ENCODE data around the gene RTP5. TPM values are rescaled to one million over a fixed set of nuclear protein-coding genes. Genes with fewer than 3 reads are reported as not detected.

The RTP5 gene
- total RNA-seq, 1 experiment from 2014 or later: not detected

GRCh38 chr2:241877989-241878970, 8.8 kb downstream of the RTP5 start:
- in situ Hi-C loops (cut with HindIII; ENCODE audit: low pct_unique_long_range_greater_than_20kb, low sequenced_read_pairs): no loop called here
- peak; percentile 53 for DNase-seq (ENCODE audit: low read depth)

- in situ Hi-C loops (cut with HindIII; ENCODE audit: low pct_unique_long_range_greater_than_20kb, low sequenced_read_pairs): no loop called here
- DNase-seq (ENCODE audit: low read depth): no peak
Measured at GRCh38 chr2:241879326-241879725, 9.8 kb downstream of the RTP5 start.

- no peak for DNase-seq (ENCODE audit: low read depth)
- in situ Hi-C loops (cut with HindIII; ENCODE audit: low pct_unique_long_range_greater_than_20kb, low sequenced_read_pairs): no loop called here
Measured at GRCh38 chr2:241880311-241881073, 11.0 kb downstream of the RTP5 start.

GRCh38 chr2:241882091-241882625, 12.6 kb downstream of the RTP5 start:
- in situ Hi-C loops (cut with HindIII; ENCODE audit: low pct_unique_long_range_greater_than_20kb, low sequenced_read_pairs): no loop called here
- DNase-seq (ENCODE audit: low read depth): no peak

- DNase-seq (ENCODE audit: low read depth): no peak
- in situ Hi-C loops (cut with HindIII; ENCODE audit: low pct_unique_long_range_greater_than_20kb, low sequenced_read_pairs): no loop called here
Measured at GRCh38 chr2:241884951-241885290, 15.4 kb downstream of the RTP5 start.

GRCh38 chr2:241885291-241885945, 15.9 kb downstream of the RTP5 start:
- no peak for DNase-seq (ENCODE audit: low read depth)
- in situ Hi-C loops (cut with HindIII; ENCODE audit: low pct_unique_long_range_greater_than_20kb, low sequenced_read_pairs): no loop called here

- in situ Hi-C loops (cut with HindIII; ENCODE audit: low pct_unique_long_range_greater_than_20kb, low sequenced_read_pairs): no loop called here
- no peak for DNase-seq (ENCODE audit: low read depth)
Measured at GRCh38 chr2:241885946-241886643, 16.6 kb downstream of the RTP5 start.

GRCh38 chr2:241886840-241887447, 17.4 kb downstream of the RTP5 start:
- in situ Hi-C loops (cut with HindIII; ENCODE audit: low pct_unique_long_range_greater_than_20kb, low sequenced_read_pairs): no loop called here

GRCh38 chr2:241887806-241888522, 18.4 kb downstream of the RTP5 start:
- no peak for DNase-seq (ENCODE audit: low read depth)

More at GRCh38 chr2:241886840-241887447, 17.4 kb downstream of the RTP5 start:
- no peak for DNase-seq (ENCODE audit: low read depth)

GRCh38 chr2:241888641-241889040, 19.1 kb downstream of the RTP5 start:
- in situ Hi-C loops (cut with HindIII; ENCODE audit: low pct_unique_long_range_greater_than_20kb, low sequenced_read_pairs): no loop called here
- no peak for DNase-seq (ENCODE audit: low read depth)

More at GRCh38 chr2:241887806-241888522, 18.4 kb downstream of the RTP5 start:
- in situ Hi-C loops (cut with HindIII; ENCODE audit: low pct_unique_long_range_greater_than_20kb, low sequenced_read_pairs): no loop called here

GRCh38 chr2:241890524-241891235, 21.2 kb downstream of the RTP5 start:
- in situ Hi-C loops (cut with HindIII; ENCODE audit: low pct_unique_long_range_greater_than_20kb, low sequenced_read_pairs): no loop called here
- DNase-seq (ENCODE audit: low read depth): no peak

GRCh38 chr2:241891315-241891987, 21.9 kb downstream of the RTP5 start:
- in situ Hi-C loops (cut with HindIII; ENCODE audit: low pct_unique_long_range_greater_than_20kb, low sequenced_read_pairs): no loop called here
- no peak for DNase-seq (ENCODE audit: low read depth)

GRCh38 chr2:241891988-241892298, 22.4 kb downstream of the RTP5 start:
- DNase-seq (ENCODE audit: low read depth): no peak
- in situ Hi-C loops (cut with HindIII; ENCODE audit: low pct_unique_long_range_greater_than_20kb, low sequenced_read_pairs): no loop called here

- DNase-seq (ENCODE audit: low read depth): peak; percentile 23
- in situ Hi-C loops (cut with HindIII; ENCODE audit: low pct_unique_long_range_greater_than_20kb, low sequenced_read_pairs): no loop called here
Measured at GRCh38 chr2:241892299-241893137, 23.0 kb downstream of the RTP5 start.

- no peak for DNase-seq (ENCODE audit: low read depth)
- in situ Hi-C loops (cut with HindIII; ENCODE audit: low pct_unique_long_range_greater_than_20kb, low sequenced_read_pairs): no loop called here
Measured at GRCh38 chr2:241893265-241893664, 23.7 kb downstream of the RTP5 start.
